HepG2 (cell line): ENCODE results near the gene TPCN2. TPM values are rescaled to one million over a fixed set of nuclear protein-coding genes. Genes with fewer than 3 reads are reported as not detected.
"Not testable (repeated sequence)": the region's sequence is repeated elsewhere in the genome, so short reads cannot be mapped to it uniquely, and the experiment has no call there.

Experiments
- ATAC-seq: fragments of 200-7000 bp; cut with Tn5 transposase; 3 replicates; pipeline ENCODE4 v1.9.1; 2020; ENCODE audit warnings: mild to moderate bottlenecking, moderate library complexity
- BruUV-seq: library from RNA; stranded (reverse); fragments of 400-500 nt; replicated peaks from 2 replicates; lab custom pipeline; 2021; lab: Mats Ljungman, UMichigan
- CTCF ChIA-PET: fragments of 300-600 bp; formaldehyde crosslinking; extraction: SDS; loops from one replicate; lab custom pipeline; 2021; ENCODE audit warnings: low total read pairs, inconsistent platforms, low intra/inter-chr PET ratio; lab: Yijun Ruan, JAX
- POLR2A ChIA-PET: fragments of 350-600 bp; sonication (Branson Sonifier 250); formaldehyde crosslinking; loops from one replicate; lab custom pipeline; 2020; ENCODE audit warnings: antibody characterized with exemption, inconsistent platforms; lab: Yijun Ruan, JAX
- DNase-seq: peaks from one replicate; pipeline ENCODE4 v3.0.0-alpha.2; 2015; ENCODE audit warnings: low spot score
- FAIRE-seq: peaks from 3 replicates; lab custom pipeline; 2011; peaks lifted over from hg19 to GRCh38; lab: Jason Lieb, UNC
- H2AFZ ChIP-seq: one replicate; pipeline ENCODE4 v1.6.1; 2011; ENCODE audit warnings: low read length, inconsistent platforms
- H3K27ac ChIP-seq: fragments of 300-600 bp; 3 replicates; pipeline ENCODE4 v1.8.0; 2011; ENCODE audit warnings: mixed run types, mild to moderate bottlenecking, mixed read lengths, low read length, inconsistent platforms; ENCODE audit not compliant: insufficient read depth; ENCODE audit errors: extremely low read length
- H3K27me3 ChIP-seq, 2 experiments: fragments of 200-600 bp in 1 of 2; 2 replicates in 1 of 2; 3 replicates in 1 of 2; pipeline versions ENCODE4 v1.6.0 to v1.8.0; 2011; ENCODE audit warnings: low read length in 2 of 2, mild to moderate bottlenecking in 2 of 2, moderate library complexity in 2 of 2, inconsistent platforms in 1 of 2; ENCODE audit not compliant: insufficient read depth in 2 of 2, control insufficient read depth in 1 of 2
- H3K36me3 ChIP-seq, 2 experiments: fragments of 200-600 bp in 1 of 2; replicated peaks in 1 of 2; 2 replicates in 1 of 2; 3 replicates in 1 of 2; pipeline versions ENCODE4 v1.5.1 to v1.8.0; 2011; ENCODE audit warnings: low read length in 2 of 2, inconsistent platforms in 1 of 2; ENCODE audit not compliant: insufficient read depth in 2 of 2, control insufficient read depth in 1 of 2
- H3K4me1 ChIP-seq: 2 replicates; pipeline ENCODE4 v1.5.1; 2012; ENCODE audit warnings: low read length, inconsistent platforms; ENCODE audit not compliant: insufficient read depth
- H3K4me2 ChIP-seq: 2 replicates; pipeline ENCODE4 v1.6.0; 2011; ENCODE audit warnings: low read depth, low read length, inconsistent platforms
- H3K4me3 ChIP-seq, 3 experiments: fragments of 200-600 bp in 1 of 3; sonication (generic), shearing (Covaris generic) in 1 of 3; replicated peaks in 1 of 3; 2 replicates each; pipeline ENCODE4 v1.5.1; 2011 to 2016; ENCODE audit warnings: low read length in 3 of 3, inconsistent platforms in 2 of 3, low read depth in 2 of 3, mild to moderate bottlenecking in 2 of 3, control low read depth in 1 of 3, mixed read lengths in 1 of 3; ENCODE audit not compliant: insufficient read depth in 1 of 3
- H3K79me2 ChIP-seq: one replicate; pipeline ENCODE4 v1.6.1; 2011; ENCODE audit warnings: low read length, inconsistent platforms; ENCODE audit not compliant: insufficient read depth
- H3K9ac ChIP-seq: 2 replicates; pipeline ENCODE4 v1.6.0; 2011; ENCODE audit warnings: mild to moderate bottlenecking, low read depth, low read length, inconsistent platforms; ENCODE audit not compliant: insufficient read depth
- H3K9me3 ChIP-seq: 2 replicates; pipeline ENCODE4 v1.5.1; 2012; ENCODE audit warnings: mild to moderate bottlenecking, low read length
- H4K20me1 ChIP-seq: 2 replicates; pipeline ENCODE4 v1.6.0; 2011; ENCODE audit warnings: inconsistent platforms, mild to moderate bottlenecking, low read length, moderate library complexity; ENCODE audit not compliant: insufficient read depth
- ATF7-NPFF ChIP-seq: sonication (generic); formaldehyde crosslinking; IDR thresholded peaks from 2 replicates; pipeline ENCODE4 v1.8.1; 2023; ENCODE audit warnings: mild to moderate bottlenecking, low read depth, missing genetic modification reagents, moderate library complexity
- ELF3 ChIP-seq: IDR thresholded peaks from 2 replicates; pipeline ENCODE4 v1.6.1; 2016; ENCODE audit warnings: missing genetic modification reagents, missing compliant biosample characterization
- KLF12 ChIP-seq: sonication (generic); formaldehyde crosslinking; IDR thresholded peaks from 2 replicates; pipeline ENCODE4 v1.4.0; 2020; ENCODE audit warnings: missing genetic modification reagents, borderline replicate concordance
- NFE2 ChIP-seq: sonication (generic); formaldehyde crosslinking; IDR thresholded peaks from 2 replicates; pipeline ENCODE4 v1.4.0; 2020; ENCODE audit warnings: missing genetic modification reagents
- NFYC ChIP-seq: IDR thresholded peaks from 2 replicates; pipeline ENCODE4 v1.6.1; 2016; ENCODE audit warnings: missing genetic modification reagents, missing compliant biosample characterization
- POLR2AphosphoS2 ChIP-seq: IDR thresholded peaks from 2 replicates; pipeline ENCODE4 v1.6.1; 2011; ENCODE audit warnings: low read depth, low read length, improper control_type of control experiment
- ZFAT ChIP-seq: sonication (generic); formaldehyde crosslinking; conservative IDR thresholded peaks from 2 replicates; pipeline ENCODE4 v1.8.1; 2023; ENCODE audit warnings: missing genetic modification reagents, inconsistent platforms
- ZNF543 ChIP-seq: sonication (generic); formaldehyde crosslinking; IDR thresholded peaks from 2 replicates; pipeline ENCODE4 v1.4.0; 2020; ENCODE audit warnings: mild to moderate bottlenecking, missing genetic modification reagents
- ZNF781 ChIP-seq: sonication (generic); formaldehyde crosslinking; IDR thresholded peaks from 2 replicates; pipeline ENCODE4 v1.5.1; 2020; ENCODE audit warnings: borderline replicate concordance, mild to moderate bottlenecking, missing genetic modification reagents; ENCODE audit errors: not compliant biosample characterization
- WGBS: methylation state at CpG from one replicate; pipeline ENCODE4 v1.1.6; 2017; ENCODE audit warnings: low lambda C conversion rate; 5-methylcytosine and 5-hydroxymethylcytosine counted together
- in situ Hi-C: cut with HindIII; loops from 2 replicates; pipeline ENCODE4 v1.10.0; 2017; ENCODE audit warnings: low pct_unique_long_range_greater_than_20kb; ENCODE audit not compliant: extremely low pct_ligation_motif_present
- intact Hi-C: fragments of 100-400 bp; cut with micrococcal nuclease; formaldehyde crosslinking; loops from one replicate; pipeline ENCODE4 v1.10.0; 2022; ENCODE audit not compliant: unreplicated experiment
- polyA plus RNA-seq, 8 experiments: library from polyadenylated mRNA; depleted of rRNA in 3 of 8; stranded (reverse) in 7 of 8; unstranded in 1 of 8; fragments of >200 nt; fragmentation: Illumina TruSeq in 4 of 8; extraction: Trizol in 4 of 8; gene quantifications; 2 replicates each; pipeline versions ENCODE4 v1.2.1 to v1.2.3, GENCODE V29; 2011 to 2016; ENCODE audit warnings: low read depth in 4 of 8, missing spikeins in 1 of 8, mixed read lengths in 1 of 8; ENCODE audit not compliant: insufficient read depth in 1 of 8
- total RNA-seq, 5 experiments: library from RNA; depleted of rRNA; stranded (reverse); fragments of >200 nt; fragmentation: Illumina TruSeq; extraction: Trizol; gene quantifications; 2 replicates each; pipeline ENCODE4 v1.2.3, GENCODE V29; 2016; ENCODE audit warnings: low read depth in 1 of 5
- TF ChIP-seq, protein P1 (sequence below): sonication (generic); IDR thresholded peaks from 2 replicates; pipeline ENCODE4 v1.6.1; 2016; ENCODE audit warnings: low read depth, borderline replicate concordance
- TF ChIP-seq, protein P2 (sequence below): sonication (generic); formaldehyde crosslinking; IDR thresholded peaks from 2 replicates; pipeline ENCODE4 v1.5.1; 2020; ENCODE audit warnings: mild to moderate bottlenecking, missing genetic modification reagents, borderline replicate concordance

The TPCN2 gene
- total and polyA plus RNA-seq, 2 of the 13 experiments (the other 11 are each of a cell fraction or from before 2014, with no cell fraction given), result 5.6 to 5.9 TPM

DNA sequence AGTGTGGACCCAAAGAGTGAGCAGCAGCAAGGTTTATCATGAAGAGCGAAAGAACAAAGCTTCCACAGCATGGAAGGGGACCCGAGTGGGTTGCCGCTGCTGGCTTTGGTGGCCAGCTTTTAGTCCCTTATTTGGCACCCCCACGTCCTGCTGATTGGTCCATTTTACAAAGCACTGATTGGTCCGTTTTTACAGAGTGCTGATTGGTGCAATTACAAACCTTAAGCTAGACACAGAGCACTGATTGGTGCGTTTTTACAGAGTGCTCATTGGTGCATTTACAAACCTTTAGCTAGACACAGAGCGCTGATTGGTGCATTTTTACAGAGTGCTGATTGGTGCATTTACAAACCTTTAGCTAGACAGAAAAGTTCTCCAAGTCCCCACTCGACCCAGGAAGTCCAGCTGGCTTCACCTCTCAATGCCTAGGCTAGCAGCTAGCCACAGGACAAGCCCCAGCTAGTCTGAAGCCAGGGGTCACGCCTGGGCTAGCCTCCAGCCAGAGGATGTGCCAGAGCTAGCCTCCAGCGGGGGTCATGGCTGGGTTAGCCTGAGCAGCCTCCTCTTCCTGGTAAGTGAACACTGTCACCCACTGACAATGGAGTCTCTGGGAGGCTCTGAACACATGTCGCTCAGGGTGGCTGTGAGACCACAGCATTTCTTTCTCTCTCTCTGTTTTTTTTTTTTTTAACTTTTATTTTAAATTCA is 100.8 kb downstream of the TPCN2 start:
- TF ChIP-seq NFYC, result peak; percentile 19; the same call in 1 of the 2 replicates
- 68% methylated on average over 8 of the region's 11 CpGs for WGBS

DNA sequence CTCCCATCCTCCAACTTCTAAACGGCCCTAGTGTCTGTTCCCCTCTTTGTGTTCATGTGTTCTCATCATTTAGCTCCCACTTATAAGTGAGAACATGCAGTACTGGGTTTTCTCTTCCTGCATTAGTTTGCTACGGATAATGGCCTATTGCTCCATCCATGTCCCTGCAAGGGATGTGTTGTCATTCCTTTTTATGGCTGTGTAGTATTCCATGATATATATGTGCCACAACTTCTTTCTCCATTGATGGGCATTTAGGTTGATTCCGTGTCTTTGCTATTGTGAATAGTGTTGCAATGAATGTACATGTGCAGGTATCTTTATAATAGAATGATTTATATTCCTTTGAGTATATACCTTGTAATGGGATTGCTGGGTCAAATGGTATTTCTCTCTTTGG is 101.4 kb downstream of the TPCN2 start:
- no TSS peak for BruUV-seq
- H3K36me3 ChIP-seq, result no peaks in the 10 kb centered on the region
- H4K20me1 ChIP-seq, result no peaks in the 10 kb centered on the region
- no peak overlapping the region for H3K4me3 ChIP-seq
- FAIRE-seq (no peak), DNase-seq (no peak), ATAC-seq (no peak)
- CTCF ChIA-PET, result no interaction called here
- no peaks in the 10 kb centered on the region for H3K79me2 ChIP-seq
- H3K27me3 ChIP-seq, result no peaks in the 10 kb centered on the region
- 50% methylated on average over 3 of the region's 3 CpGs for WGBS
- in situ Hi-C loops, result no loop called here
- no peak overlapping the region for H3K27ac ChIP-seq
- no peak overlapping the region for H2AFZ ChIP-seq
- H3K4me2 ChIP-seq, result no peak overlapping the region
- H3K9me3 ChIP-seq, result peaks cover 3% of the 10 kb centered on the region; the same call in 1 of the 2 replicates
- H3K4me1 ChIP-seq, result peaks cover 29% of the 10 kb centered on the region
- H3K9ac ChIP-seq, result no peak overlapping the region
- intact Hi-C loops, result no loop called here
- POLR2A ChIA-PET, result no interaction called here
- no peak for TF ChIP-seq ZFAT (CRISPR knock-in tag)
- TF ChIP-seq NFE2 (CRISPR knock-in tag), result no peak
- TF ChIP-seq ZNF781 (CRISPR knock-in tag), result no peak
- no peak for TF ChIP-seq ZNF543 (CRISPR knock-in tag)
- no peak for TF ChIP-seq ATF7-NPFF (CRISPR knock-in tag)
- TF ChIP-seq, protein P1, sequence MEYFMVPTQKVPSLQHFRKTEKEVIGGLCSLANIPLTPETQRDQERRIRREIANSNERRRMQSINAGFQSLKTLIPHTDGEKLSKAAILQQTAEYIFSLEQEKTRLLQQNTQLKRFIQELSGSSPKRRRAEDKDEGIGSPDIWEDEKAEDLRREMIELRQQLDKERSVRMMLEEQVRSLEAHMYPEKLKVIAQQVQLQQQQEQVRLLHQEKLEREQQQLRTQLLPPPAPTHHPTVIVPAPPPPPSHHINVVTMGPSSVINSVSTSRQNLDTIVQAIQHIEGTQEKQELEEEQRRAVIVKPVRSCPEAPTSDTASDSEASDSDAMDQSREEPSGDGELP, result no peak
- no peak for TF ChIP-seq KLF12 (CRISPR knock-in tag)
- TF ChIP-seq, protein P2, sequence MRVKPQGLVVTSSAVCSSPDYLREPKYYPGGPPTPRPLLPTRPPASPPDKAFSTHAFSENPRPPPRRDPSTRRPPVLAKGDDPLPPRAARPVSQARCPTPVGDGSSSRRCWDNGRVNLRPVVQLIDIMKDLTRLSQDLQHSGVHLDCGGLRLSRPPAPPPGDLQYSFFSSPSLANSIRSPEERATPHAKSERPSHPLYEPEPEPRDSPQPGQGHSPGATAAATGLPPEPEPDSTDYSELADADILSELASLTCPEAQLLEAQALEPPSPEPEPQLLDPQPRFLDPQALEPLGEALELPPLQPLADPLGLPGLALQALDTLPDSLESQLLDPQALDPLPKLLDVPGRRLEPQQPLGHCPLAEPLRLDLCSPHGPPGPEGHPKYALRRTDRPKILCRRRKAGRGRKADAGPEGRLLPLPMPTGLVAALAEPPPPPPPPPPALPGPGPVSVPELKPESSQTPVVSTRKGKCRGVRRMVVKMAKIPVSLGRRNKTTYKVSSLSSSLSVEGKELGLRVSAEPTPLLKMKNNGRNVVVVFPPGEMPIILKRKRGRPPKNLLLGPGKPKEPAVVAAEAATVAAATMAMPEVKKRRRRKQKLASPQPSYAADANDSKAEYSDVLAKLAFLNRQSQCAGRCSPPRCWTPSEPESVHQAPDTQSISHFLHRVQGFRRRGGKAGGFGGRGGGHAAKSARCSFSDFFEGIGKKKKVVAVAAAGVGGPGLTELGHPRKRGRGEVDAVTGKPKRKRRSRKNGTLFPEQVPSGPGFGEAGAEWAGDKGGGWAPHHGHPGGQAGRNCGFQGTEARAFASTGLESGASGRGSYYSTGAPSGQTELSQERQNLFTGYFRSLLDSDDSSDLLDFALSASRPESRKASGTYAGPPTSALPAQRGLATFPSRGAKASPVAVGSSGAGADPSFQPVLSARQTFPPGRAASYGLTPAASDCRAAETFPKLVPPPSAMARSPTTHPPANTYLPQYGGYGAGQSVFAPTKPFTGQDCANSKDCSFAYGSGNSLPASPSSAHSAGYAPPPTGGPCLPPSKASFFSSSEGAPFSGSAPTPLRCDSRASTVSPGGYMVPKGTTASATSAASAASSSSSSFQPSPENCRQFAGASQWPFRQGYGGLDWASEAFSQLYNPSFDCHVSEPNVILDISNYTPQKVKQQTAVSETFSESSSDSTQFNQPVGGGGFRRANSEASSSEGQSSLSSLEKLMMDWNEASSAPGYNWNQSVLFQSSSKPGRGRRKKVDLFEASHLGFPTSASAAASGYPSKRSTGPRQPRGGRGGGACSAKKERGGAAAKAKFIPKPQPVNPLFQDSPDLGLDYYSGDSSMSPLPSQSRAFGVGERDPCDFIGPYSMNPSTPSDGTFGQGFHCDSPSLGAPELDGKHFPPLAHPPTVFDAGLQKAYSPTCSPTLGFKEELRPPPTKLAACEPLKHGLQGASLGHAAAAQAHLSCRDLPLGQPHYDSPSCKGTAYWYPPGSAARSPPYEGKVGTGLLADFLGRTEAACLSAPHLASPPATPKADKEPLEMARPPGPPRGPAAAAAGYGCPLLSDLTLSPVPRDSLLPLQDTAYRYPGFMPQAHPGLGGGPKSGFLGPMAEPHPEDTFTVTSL (CRISPR knock-in tag), result no peak
- no peak for TF ChIP-seq ELF3 (CRISPR knock-in tag)
- no peak for TF ChIP-seq POLR2AphosphoS2

More for the DNA sequence above, 100.8 kb downstream of the TPCN2 start:
- H2AFZ ChIP-seq, in situ Hi-C loops, CTCF ChIA-PET, H3K9me3 ChIP-seq, FAIRE-seq, DNase-seq, H3K36me3 ChIP-seq, H3K4me2 ChIP-seq, H3K79me2 ChIP-seq, POLR2A ChIA-PET, H3K27ac ChIP-seq, intact Hi-C loops, H4K20me1 ChIP-seq, H3K4me3 ChIP-seq, H3K27me3 ChIP-seq, H3K9ac ChIP-seq, ATAC-seq, BruUV-seq: not testable (repeated sequence)
- peaks cover 23% of the 10 kb centered on the region for H3K4me1 ChIP-seq
